ENCODE measurements around the gene TRIM28.

- TF ChIP-seq TAF1 (IDR thresholded peaks at IDR 0.05; ENCODE audit: low read depth) (no peak), EP300 (conservative IDR thresholded peaks at IDR 0.05; ENCODE audit: poor library complexity, severe bottlenecking) (no peak)
Observed at GRCh38 chr19:58557221-58558065, 13.6 kb downstream of the TRIM28 start.
